Stimulated activated CD8-positive, alpha-beta memory T cell treated with anti-CD3 and anti-CD28 coated beads, Interleukin-15, amount 100 ng/mL, for 1 hour (primary cell): Measurements from ENCODE around the gene WDR41.
"Not testable (repeated sequence)": the region's sequence is repeated elsewhere in the genome, so short reads cannot be mapped to it uniquely, and the experiment has no call there.

ENCODE experiments used
- DNase-seq: peaks from one replicate; pipeline ENCODE4 v3.0.0-alpha.2; 2020; ENCODE audit warnings: low read depth

The WDR41 gene

DNA sequence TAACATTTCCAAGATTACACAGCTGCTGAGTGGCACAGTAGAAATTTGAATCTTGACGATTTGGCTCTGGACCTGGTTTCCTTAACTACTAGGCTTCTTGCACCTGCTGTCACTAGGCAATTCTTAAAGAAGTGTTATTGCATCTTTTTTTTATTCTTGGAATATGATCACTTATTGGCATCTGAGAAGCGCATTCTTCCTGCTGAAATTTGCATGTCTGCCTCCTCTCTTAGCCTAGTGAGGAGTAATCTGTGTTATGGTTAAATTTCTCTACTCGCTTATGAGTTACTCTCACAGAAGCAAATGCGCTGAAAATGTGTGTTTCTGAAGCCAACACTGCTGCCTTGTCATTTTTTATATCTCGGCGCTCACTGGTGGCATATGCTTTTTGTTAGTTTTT lies 89.3 kb downstream of the WDR41 start:
- no peak for DNase-seq

DNA sequence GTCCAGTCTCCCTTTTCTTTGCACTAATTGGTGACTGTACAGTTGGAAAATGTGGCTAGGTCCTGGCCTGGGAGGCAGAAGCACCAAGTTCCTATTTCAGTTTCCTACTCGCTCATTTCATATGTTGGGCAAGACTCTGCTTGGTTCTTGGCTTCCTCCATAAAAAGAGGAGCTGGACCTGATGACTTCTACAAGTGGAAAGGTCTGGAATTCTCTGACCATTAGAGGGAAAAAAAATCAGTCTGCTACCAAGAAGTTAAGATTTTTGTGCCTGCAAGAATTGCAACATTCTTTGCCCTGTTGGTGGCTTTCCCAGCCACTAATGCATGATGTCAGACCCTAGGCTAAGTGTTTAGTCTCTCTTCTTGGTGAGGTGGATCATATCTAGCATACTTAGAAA lies 91.5 kb downstream of the WDR41 start:
- DNase-seq: no peak

DNA sequence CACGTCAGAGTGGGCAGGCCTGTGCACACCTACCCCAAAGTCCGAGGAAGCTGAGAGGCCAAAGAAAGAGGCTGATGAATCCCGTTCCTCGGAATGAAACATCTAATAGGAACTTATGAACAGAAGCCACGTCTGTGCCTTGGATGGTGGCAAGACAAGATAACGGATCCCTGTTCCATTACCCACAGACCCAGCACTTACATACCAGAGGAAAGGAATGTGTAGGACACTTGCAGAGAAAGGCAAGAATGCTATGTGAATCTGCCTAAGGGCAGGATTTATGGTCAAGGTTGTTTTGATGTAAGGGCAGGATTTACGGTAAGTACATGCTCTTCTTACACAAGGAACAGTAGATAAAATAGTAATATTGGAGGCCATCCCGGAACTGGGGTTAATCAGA lies 93.2 kb downstream of the WDR41 start:
- no peak for DNase-seq

DNA sequence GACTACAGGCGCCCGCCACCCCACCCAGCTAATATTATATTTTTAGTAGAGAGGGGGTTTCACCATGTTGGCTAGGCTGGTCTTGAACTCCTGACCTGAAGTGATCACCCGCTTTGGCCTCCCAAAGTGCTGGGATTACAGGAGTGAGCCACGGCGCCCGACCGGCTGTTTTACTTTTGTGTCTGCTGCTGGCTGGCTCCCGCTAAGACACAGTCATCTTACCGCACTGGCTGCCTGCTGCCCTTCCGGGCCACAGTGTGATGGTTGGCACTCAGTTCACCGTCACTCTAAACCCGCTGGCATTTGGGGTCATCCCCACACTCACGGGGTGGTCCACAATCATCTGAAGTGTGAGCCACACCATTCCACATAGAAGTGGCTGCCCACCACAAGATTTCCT lies 93.7 kb downstream of the WDR41 start:
- DNase-seq: no peak

DNA sequence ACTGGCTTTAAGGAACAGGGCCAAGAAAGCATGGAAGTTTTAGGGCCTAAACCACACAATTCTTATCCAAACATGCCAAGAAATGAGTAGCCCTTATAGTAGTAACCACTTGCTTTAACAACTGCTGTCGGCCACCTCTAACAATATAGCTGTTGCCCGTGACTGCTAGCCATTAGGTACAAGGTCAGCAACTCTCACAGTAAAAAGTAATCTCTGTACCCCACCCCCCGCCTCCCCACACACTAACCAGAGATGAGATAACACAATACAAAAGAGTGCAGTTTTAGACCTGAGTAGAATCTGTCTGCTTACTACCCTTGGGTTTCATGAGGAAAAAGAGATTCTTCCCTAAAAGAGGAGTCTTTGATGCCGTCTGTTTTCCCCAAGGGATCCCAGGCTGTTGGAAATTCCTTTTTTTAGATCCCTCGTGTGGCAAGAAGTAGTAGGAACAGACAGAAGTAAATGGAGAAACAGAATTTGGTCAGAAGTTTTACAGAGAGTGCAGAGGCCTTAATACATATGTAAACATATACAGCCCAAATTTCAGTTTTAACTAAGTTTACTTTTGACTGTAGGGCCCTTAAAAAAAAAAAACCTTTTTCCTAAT lies 94.3 kb downstream of the WDR41 start:
- no peak for DNase-seq

DNA sequence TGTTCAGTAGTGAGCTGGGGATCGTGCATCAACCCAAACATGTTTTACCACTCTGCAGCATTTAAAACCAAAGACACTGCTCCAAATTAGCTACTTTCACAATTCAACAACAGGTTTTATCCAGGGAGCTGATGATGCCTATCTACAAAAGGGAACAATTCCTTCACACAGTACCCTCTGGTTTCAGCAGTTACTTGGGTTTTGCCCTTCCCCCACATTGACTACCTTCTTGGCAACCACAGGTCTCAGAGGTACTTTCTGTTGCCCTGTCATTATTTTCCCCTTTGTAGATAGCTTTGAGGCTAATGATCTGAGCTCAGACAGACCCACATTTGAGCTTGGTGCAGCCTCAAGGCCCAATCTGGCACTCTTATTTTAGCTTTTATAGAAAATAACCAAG lies 96.1 kb downstream of the WDR41 start:
- no peak for DNase-seq

DNA sequence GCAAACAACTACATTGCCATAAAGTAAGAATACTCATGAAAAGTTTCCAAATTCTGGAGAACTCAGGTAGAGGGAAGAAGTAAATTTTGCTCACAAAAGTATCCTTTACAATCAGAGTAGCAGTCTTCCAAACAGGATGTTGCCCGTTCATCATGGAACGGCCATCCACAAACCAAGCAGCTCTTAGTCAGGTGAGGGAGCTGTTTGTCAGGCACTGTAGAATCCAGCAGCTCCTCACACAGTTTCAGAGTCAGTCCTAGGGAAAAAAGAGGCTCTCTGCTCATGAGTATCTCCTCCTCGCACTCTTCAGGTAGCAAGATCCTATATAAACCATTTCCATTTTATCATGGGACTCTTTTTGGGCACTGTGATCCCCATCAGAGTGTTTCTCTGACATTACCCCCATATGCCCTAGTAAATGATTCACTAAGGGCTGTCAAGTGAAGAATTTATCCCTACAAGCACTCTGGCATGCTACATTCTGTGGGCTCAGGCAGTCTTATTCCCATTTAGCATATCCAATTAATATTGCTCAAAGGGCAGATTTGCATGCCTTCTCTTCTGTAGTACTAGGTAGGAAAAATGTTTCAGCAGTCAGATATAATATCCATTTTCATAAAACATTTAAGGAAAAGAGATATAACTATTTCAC lies 97.9 kb downstream of the WDR41 start:
- no peak for DNase-seq

DNA sequence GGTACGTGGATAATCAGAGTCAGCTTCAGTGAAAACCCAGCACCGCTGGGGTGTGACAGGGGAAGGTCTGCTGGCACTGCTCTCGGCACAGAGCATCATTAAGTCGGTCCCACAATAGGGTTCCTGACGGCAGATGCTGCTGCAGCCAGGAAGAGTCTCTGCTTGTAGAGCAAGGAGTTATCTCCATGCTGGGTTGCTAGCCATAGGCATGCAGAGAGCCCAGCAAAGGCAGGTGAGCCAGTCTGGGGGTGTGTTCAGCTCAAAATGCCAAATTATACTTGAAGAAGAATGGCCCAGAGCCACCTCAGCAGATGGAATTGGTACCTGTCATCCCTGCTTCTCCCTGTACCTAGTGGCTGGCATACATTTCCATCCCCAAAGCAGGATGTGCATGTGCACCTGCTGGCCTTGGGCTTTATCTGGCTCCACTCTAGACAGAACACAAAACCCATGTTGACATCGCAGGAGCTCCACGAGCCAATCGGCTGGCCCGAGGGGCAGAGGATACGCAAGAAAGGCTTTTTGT lies 100.8 kb downstream of the WDR41 start:
- DNase-seq: no peak

DNA sequence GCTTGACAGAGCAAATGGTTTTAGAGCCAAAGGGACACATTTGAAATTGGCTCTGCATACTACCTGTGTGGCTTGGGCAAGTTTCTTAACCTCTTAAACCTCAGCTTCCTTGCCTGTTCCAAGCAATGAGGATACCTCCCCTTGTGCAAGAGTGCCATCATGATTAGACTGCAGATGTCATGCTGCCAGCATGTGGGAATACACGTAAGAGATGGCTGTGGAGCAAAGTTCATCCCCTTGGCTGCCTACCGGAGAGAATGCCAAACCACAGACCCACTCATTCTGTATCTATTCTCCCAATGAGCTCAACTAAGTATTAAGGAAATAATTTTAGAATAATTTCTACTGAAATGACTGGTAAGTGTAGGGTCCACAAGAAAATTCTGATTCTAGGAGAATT lies 101.3 kb downstream of the WDR41 start:
- no peak for DNase-seq

DNA sequence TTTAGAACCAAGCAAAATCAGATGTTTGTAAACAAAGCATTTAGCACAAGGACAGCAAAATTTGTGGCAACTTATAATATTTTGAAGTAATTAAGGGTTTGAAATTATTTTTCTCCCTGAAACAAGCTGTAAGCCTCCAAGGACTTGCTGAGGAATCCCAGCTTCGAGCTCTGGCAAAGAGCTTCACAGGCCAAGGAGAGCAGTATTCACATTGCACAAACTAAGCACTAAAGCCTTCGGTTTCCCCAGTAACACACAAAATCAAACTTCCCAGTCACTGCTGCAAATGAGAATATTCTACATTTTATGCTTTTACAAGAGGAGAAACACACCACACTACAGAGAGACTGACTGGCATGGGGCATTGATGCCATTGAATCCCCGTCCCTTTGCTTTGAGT lies 101.9 kb downstream of the WDR41 start:
- no peak for DNase-seq

DNA sequence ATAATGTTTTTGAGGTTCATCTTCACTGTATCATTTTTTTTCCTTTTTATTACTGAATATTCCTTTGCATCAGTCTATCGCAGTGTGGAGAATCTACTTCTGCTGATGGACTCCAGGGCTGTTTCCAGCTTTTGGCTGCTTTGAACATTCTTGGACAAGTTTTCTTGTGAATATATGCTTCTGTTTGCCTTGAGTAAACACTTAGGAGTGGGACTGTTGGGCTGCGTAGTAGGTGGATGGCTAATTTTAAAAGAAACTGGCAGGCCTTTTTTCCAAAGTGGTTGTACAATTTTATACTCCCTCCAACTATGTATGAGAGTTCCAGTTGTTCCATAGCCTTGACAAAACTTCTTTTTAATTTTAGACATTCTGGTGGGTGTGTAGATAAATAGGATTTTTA lies 102.4 kb downstream of the WDR41 start:
- no peak for DNase-seq

DNA sequence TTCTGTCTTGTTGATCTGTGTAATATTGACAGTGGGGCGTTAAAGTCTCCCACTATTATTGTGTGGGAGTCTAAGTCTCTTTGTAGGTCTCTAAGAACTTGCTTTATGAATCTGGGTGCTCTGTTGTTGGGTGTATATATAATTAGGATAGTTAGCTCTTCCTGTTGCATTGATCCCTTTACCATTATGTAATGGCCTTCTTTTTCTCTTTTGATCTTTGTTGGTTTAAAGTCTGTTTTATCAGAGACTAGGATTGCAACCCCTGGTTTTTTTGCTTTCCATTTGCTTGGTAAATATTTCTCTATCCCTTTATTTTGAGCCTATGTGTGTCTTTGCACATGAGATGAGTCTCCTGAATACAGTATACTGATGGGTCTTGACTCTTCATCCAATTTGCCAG lies 105.8 kb downstream of the WDR41 start:
- not testable (repeated sequence) for DNase-seq

DNA sequence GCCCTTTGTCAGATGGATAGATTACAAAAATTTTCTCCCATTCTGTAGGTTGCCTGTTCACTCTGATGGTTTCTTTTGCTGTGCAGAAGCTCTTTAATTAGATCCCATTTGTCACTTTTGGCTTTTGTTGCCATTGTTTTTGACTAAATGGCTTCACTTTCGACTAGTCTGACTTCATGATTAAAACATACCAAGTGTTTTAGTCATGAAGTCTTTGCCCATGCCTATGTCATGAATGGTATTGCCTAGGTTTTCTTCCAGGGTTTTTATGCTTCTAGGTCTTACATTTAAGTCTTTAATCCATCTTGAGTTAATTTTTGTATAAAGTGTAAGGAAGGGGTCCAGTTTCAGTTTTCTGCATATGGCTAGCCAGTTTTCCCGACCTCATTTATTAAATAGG lies 108.8 kb downstream of the WDR41 start:
- DNase-seq: not testable (repeated sequence)
